Trophoblast cell (in vitro differentiated cells and primary cell): ENCODE results near the gene ZNF799.
"Not testable (repeated sequence)": the region's sequence is repeated elsewhere in the genome, so short reads cannot be mapped to it uniquely, and the experiment has no call there.

Experiments
- DNase-seq, 2 donors: peaks; one replicate each; pipeline ENCODE4 v3.0.0-alpha.2; 2016
- H2AFZ ChIP-seq: 2 replicates; pipeline ENCODE4 v1.6.1; 2013; ENCODE audit warnings: low read length, moderate library complexity, mild to moderate bottlenecking; ENCODE audit not compliant: insufficient read depth, poor library complexity
- H2AK5ac ChIP-seq: 2 replicates; pipeline ENCODE4 v1.6.1; 2013; ENCODE audit warnings: mild to moderate bottlenecking, low read length
- H2BK120ac ChIP-seq: 2 replicates; pipeline ENCODE4 v1.6.1; 2013; ENCODE audit warnings: low read length, mild to moderate bottlenecking, moderate library complexity; ENCODE audit not compliant: insufficient read depth, poor library complexity
- H2BK12ac ChIP-seq: 2 replicates; pipeline ENCODE4 v1.6.1; 2013; ENCODE audit warnings: mild to moderate bottlenecking, low read length, moderate library complexity
- H2BK5ac ChIP-seq: 2 replicates; pipeline ENCODE4 v1.6.1; 2013; ENCODE audit warnings: low read length, low read depth, moderate library complexity, mild to moderate bottlenecking; ENCODE audit not compliant: poor library complexity
- H3K14ac ChIP-seq: 2 replicates; pipeline ENCODE4 v1.6.1; 2013; ENCODE audit warnings: mild to moderate bottlenecking, low read length
- H3K18ac ChIP-seq: 2 replicates; pipeline ENCODE4 v1.6.1; 2013; ENCODE audit warnings: mild to moderate bottlenecking, low read length
- H3K23ac ChIP-seq: 2 replicates; pipeline ENCODE4 v1.6.1; 2013; ENCODE audit warnings: low read length
- H3K27ac ChIP-seq: 2 replicates; pipeline ENCODE4 v1.5.1; 2013; ENCODE audit warnings: low read depth, mild to moderate bottlenecking, inconsistent platforms, low read length, moderate library complexity
- H3K27me3 ChIP-seq: 2 replicates; pipeline ENCODE4 v1.6.1; 2013; ENCODE audit warnings: inconsistent platforms, mild to moderate bottlenecking, low read length, moderate library complexity; ENCODE audit not compliant: insufficient read depth
- H3K36me3 ChIP-seq, 2 experiments: 1 replicate in 1 of 2; 2 replicates in 1 of 2; pipeline ENCODE4 v1.6.1; 2013; ENCODE audit warnings: low read length in 2 of 2, mild to moderate bottlenecking in 2 of 2, moderate library complexity in 1 of 2; ENCODE audit not compliant: insufficient read depth in 2 of 2, control insufficient read depth in 1 of 2
- H3K4ac ChIP-seq: 2 replicates; pipeline ENCODE4 v1.6.1; 2013; ENCODE audit warnings: low read depth, mild to moderate bottlenecking, low read length, moderate library complexity
- H3K4me1 ChIP-seq, 2 experiments: 1 replicate in 1 of 2; 2 replicates in 1 of 2; pipeline ENCODE4 v1.6.1; 2013; ENCODE audit warnings: low read length in 2 of 2, mild to moderate bottlenecking in 2 of 2, moderate library complexity in 1 of 2; ENCODE audit not compliant: insufficient read depth in 2 of 2, control insufficient read depth in 1 of 2
- H3K4me2 ChIP-seq: 2 replicates; pipeline ENCODE4 v1.6.1; 2013; ENCODE audit warnings: inconsistent platforms, mild to moderate bottlenecking, low read length, moderate library complexity
- H3K4me3 ChIP-seq: 2 replicates; pipeline ENCODE4 v1.5.1; 2013; ENCODE audit warnings: mild to moderate bottlenecking, low read depth, low read length, inconsistent platforms
- H3K79me1 ChIP-seq: one replicate; pipeline ENCODE4 v1.6.1; 2013; ENCODE audit warnings: low read length
- H3K79me2 ChIP-seq: 2 replicates; pipeline ENCODE4 v1.6.1; 2013; ENCODE audit warnings: low read length, mild to moderate bottlenecking; ENCODE audit not compliant: control insufficient read depth, insufficient read depth, poor library complexity
- H3K9ac ChIP-seq: 2 replicates; pipeline ENCODE4 v1.6.1; 2013; ENCODE audit warnings: mild to moderate bottlenecking, low read length
- H3K9me3 ChIP-seq: 2 replicates; pipeline ENCODE4 v1.6.1; 2013; ENCODE audit warnings: low read depth, mild to moderate bottlenecking, control low read depth, inconsistent platforms, low read length; ENCODE audit not compliant: insufficient read depth
- H4K12ac ChIP-seq: 2 replicates; pipeline ENCODE4 v1.6.1; 2013; ENCODE audit warnings: low read depth, mild to moderate bottlenecking, low read length, moderate library complexity
- H4K8ac ChIP-seq: 2 replicates; pipeline ENCODE4 v1.6.1; 2013; ENCODE audit warnings: low read depth, mild to moderate bottlenecking, low read length, moderate library complexity
- H4K91ac ChIP-seq: one replicate; pipeline ENCODE4 v1.6.1; 2013; ENCODE audit warnings: low read depth, mild to moderate bottlenecking, low read length, moderate library complexity
- WGBS: extraction: QIAGEN DNeasy Blood & Tissue Kit; methylation state at CpG from one replicate; pipeline ENCODE4 v1.1.7; 2013; ENCODE audit warnings: missing lambda C conversion rate; ENCODE audit not compliant: insufficient read length, insufficient coverage; ENCODE audit errors: extremely low coverage; 5-methylcytosine and 5-hydroxymethylcytosine counted together

ZNF799 gene

DNA sequence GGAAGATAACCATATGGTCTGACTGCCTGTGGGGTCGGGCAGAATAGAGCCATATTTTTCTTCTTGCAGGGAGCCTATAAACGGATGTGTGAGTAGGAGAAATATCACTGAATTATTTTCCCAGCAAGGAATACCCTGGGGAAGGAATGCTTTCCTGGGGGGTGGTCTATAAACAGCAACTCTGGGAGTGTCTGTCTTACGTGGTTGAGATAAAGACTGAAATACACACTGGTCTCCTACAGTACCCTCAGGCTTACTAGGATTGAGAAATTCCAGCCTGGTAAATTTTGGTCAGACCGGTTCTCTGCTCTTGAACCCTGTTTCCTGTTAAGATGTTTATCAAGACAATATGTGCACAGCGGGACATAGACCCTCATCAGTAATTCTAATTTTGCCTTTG is 16.2 kb upstream of the ZNF799 start:
- not testable (repeated sequence) for H3K27me3 ChIP-seq, H3K79me2 ChIP-seq, H3K36me3 ChIP-seq, H4K8ac ChIP-seq, H2AFZ ChIP-seq, H3K4ac ChIP-seq, H3K4me3 ChIP-seq, H4K91ac ChIP-seq, H3K14ac ChIP-seq, H3K79me1 ChIP-seq, H2BK5ac ChIP-seq, H2BK12ac ChIP-seq, H3K27ac ChIP-seq, H3K18ac ChIP-seq, H3K23ac ChIP-seq, H3K9ac ChIP-seq, H3K4me1 ChIP-seq, H4K12ac ChIP-seq, H2BK120ac ChIP-seq, H2AK5ac ChIP-seq, H3K4me2 ChIP-seq
- no CpG with 5 or more reads among the region's 5 CpGs for WGBS
- peaks cover 14% of the 10 kb centered on the region for H3K9me3 ChIP-seq
- DNase-seq: peak; percentile 3 to 31

DNA sequence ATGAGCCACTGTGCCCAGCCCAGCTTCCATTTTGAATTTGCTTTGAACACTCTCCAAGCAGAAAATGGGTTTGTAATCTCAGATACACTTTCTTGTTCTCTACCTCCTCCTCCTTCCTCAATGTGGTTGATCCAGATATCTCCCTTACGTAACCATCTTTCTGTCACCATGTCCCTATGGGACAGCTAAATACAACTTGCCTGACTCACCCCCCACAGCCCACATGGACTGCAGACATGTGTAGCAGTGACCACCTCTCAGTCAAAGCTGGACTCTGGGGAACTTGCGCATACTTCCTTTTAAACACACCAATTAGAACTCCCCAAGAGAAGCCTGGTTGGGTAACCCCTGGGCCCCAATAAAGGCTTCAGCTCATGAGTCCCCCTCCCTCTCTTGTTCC is 10.8 kb upstream of the ZNF799 start:
- Histone ChIP-seq H3K27me3 (no peaks in the 10 kb centered on the region), H2AK5ac (no peak overlapping the region), H2BK5ac (no peak overlapping the region), H3K79me1 (no peaks in the 10 kb centered on the region), H3K4me2 (no peak overlapping the region), H3K9ac (no peak overlapping the region), H3K79me2 (no peaks in the 10 kb centered on the region), H4K91ac (no peak overlapping the region), H3K4me1 (no peaks in the 10 kb centered on the region), H3K14ac (no peak overlapping the region), H3K23ac (no peak overlapping the region), H2BK120ac (no peak overlapping the region), H3K18ac (no peak overlapping the region), H3K4ac (no peak overlapping the region), H2AFZ (no peak overlapping the region), H4K12ac (no peak overlapping the region), H2BK12ac (no peak overlapping the region), H4K8ac (no peak overlapping the region), H3K9me3 (peaks cover 10% of the 10 kb centered on the region), H3K4me3 (no peak overlapping the region), H3K27ac (no peak overlapping the region), H3K36me3 (peaks cover 3% of the 10 kb centered on the region in 2 experiments)
- no peak for DNase-seq
- no CpG with 5 or more reads among the region's 2 CpGs for WGBS

DNA sequence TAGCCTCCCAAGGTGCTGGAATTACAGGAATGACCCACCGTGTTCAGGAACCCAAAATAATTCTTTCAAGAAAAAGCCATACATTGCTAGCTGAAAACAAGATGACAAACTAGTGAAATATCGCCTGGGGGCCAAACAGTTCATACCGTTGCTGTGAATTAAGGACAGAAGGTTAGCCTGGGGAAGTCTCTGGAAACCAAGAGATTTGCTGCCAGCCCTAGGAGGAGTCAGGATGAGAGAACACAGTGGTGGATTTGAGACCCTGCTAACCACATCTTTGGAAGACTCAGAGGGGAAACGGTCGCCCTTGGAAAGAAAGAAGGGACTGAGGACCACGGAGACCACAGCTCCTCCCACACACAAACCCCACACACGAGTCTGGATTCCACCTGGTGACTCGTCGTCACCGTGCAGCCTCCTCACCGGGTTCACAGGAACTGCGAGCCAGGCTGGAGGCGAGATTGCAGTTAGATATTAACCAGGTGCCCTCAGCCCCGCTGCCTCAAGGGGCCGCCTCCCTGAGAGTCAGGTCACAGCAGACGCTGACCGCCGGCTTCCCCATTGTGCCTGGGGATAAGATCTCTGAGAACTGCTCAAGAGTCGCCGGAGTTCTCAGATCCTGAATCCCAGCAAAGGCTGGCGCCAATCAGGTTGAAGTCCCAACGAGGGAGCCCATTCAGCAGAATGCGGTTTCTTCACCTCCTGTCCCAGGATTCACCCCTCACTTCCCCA is 1.0 kb downstream of the ZNF799 start:
- H3K4ac ChIP-seq: peak overlapping the region; percentile 83
- peak overlapping the region; percentile 77 for H4K12ac ChIP-seq
- H3K18ac ChIP-seq: peak overlapping the region; percentile 95
- peak; percentile 94 to 99 for DNase-seq
- no CpG with 5 or more reads among the region's 23 CpGs for WGBS
- H3K14ac ChIP-seq: peak overlapping the region; percentile 92
- H3K27ac ChIP-seq: peak overlapping the region; percentile 93
- H2BK5ac ChIP-seq: peak overlapping the region; percentile 85
- not testable (repeated sequence) for H3K36me3 ChIP-seq, H3K79me1 ChIP-seq, H3K4me1 ChIP-seq, H3K23ac ChIP-seq, H3K27me3 ChIP-seq, H3K79me2 ChIP-seq, H3K9me3 ChIP-seq
- H4K8ac ChIP-seq: peak overlapping the region; percentile 83
- H2BK12ac ChIP-seq: peak overlapping the region; percentile 92
- H2AK5ac ChIP-seq: peak overlapping the region; percentile 74
- peak overlapping the region; percentile 68 for H4K91ac ChIP-seq
- H3K4me3 ChIP-seq: peak overlapping the region; percentile 87
- peak overlapping the region; percentile 24 for H3K9ac ChIP-seq
- H2BK120ac ChIP-seq: peak overlapping the region; percentile 55
- peak overlapping the region; percentile 51 for H2AFZ ChIP-seq
- peak overlapping the region; percentile 97 for H3K4me2 ChIP-seq

DNA sequence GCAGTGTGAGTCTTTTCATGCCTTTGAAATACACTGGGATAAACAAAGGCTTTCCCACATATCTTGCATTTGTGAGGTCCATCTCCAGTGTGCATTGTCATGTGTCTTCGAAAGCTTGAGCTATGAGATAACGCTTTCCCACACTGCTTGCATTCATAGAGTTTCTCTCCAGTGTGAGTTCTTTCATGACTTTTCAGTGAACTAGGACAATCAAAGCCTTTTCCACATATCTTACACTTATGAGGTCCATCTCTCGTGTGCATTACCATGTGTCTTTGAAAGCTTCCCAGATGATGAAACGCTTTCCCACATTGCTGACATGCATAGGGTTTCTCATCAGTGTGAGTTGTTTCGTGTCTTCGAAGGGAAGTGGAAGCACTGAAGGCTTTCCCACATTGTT is 9.9 kb downstream of the ZNF799 start:
- not testable (repeated sequence) for H4K12ac ChIP-seq, H2AFZ ChIP-seq, H2BK120ac ChIP-seq, H3K4me1 ChIP-seq, H2AK5ac ChIP-seq, H2BK5ac ChIP-seq, H4K8ac ChIP-seq, H3K18ac ChIP-seq, H2BK12ac ChIP-seq, H3K79me2 ChIP-seq, H3K14ac ChIP-seq, H3K23ac ChIP-seq, H3K4ac ChIP-seq, H3K27ac ChIP-seq, H3K4me2 ChIP-seq, H4K91ac ChIP-seq, H3K79me1 ChIP-seq, H3K4me3 ChIP-seq, H3K9ac ChIP-seq, H3K27me3 ChIP-seq, H3K9me3 ChIP-seq, DNase-seq
- peaks cover 6 to 13% of the 10 kb centered on the region in 2 experiments for H3K36me3 ChIP-seq
- WGBS: no CpG with 5 or more reads among the region's 6 CpGs
